Measurements from ENCODE around the gene PLS3. TPM values are rescaled to one million over a fixed set of nuclear protein-coding genes. Genes with fewer than 3 reads are reported as not detected.
"Not testable (repeated sequence)": the region's sequence is repeated elsewhere in the genome, so short reads cannot be mapped to it uniquely, and the experiment has no call there.

PLS3 gene
- total RNA-seq, 1 experiment from 2014 or later: 147 TPM

- peaks cover 64% of the 10 kb centered on the region for H3K27me3 Mint-ChIP-seq (ENCODE audit: insufficient read depth, unreplicated experiment)
- DNase-seq (ENCODE audit: unreplicated experiment): no peak
- H3K36me3 Mint-ChIP-seq (ENCODE audit: insufficient read depth, unreplicated experiment): peaks cover 65% of the 10 kb centered on the region
- no peak overlapping the region for H3K27ac Mint-ChIP-seq (ENCODE audit: low read depth, unreplicated experiment)
- ChIA-PET POLR2A (interaction anchor here (0.6 to 1.4 kb wide), 3 partner anchors 47 to 312 kb away, joined by 3 to 4 read pairs (median 3); no protein-coding TSS in a partner anchor), CTCF (interaction anchor here (0.6 to 7.6 kb wide), 30 partner anchors 8 to 883 kb away, joined by 3 to 88 read pairs (median 5); no protein-coding TSS in a partner anchor)
- no peak overlapping the region for H3K4me3 Mint-ChIP-seq (ENCODE audit: unreplicated experiment)
- no peak for TF ChIP-seq CTCF (IDR thresholded peaks at IDR 0.05; ENCODE audit: unreplicated experiment)
- intact Hi-C loops (cut with micrococcal nuclease): loop anchor here (5.0 kb wide), 2 partner anchors 80 to 295 kb away; partner anchors contain the start of gene PLS3
- BruUV-seq (replicated peaks): no TSS peak
- H3K9me3 Mint-ChIP-seq (ENCODE audit: unreplicated experiment): no peaks in the 10 kb centered on the region
- no peaks in the 10 kb centered on the region for H3K4me1 Mint-ChIP-seq (ENCODE audit: insufficient read depth, unreplicated experiment)
These were observed 81.3 kb downstream of the PLS3 start for GRCh38 chrX:115642311-115642710.

GRCh38 chrX:115642895-115643530 is 82.0 kb downstream of the PLS3 start:
- no TSS peak for BruUV-seq (replicated peaks)
- DNase-seq (ENCODE audit: unreplicated experiment): peak; percentile 65
- H3K9me3 Mint-ChIP-seq (ENCODE audit: unreplicated experiment): no peaks in the 10 kb centered on the region
- ChIA-PET POLR2A (interaction anchor here (0.6 to 1.4 kb wide), 5 partner anchors 9 to 312 kb away, joined by 3 to 5 read pairs (median 3); no protein-coding TSS in a partner anchor), CTCF (interaction anchor here (0.6 to 7.6 kb wide), 38 partner anchors 9 to 533 kb away, joined by 3 to 88 read pairs (median 4); no protein-coding TSS in a partner anchor)
- H3K27me3 Mint-ChIP-seq (ENCODE audit: insufficient read depth, unreplicated experiment): peaks cover 64% of the 10 kb centered on the region
- H3K4me3 Mint-ChIP-seq (ENCODE audit: unreplicated experiment): no peak overlapping the region
- H3K36me3 Mint-ChIP-seq (ENCODE audit: insufficient read depth, unreplicated experiment): peaks cover 65% of the 10 kb centered on the region
- intact Hi-C loops (cut with micrococcal nuclease): loop anchor here (1.0 to 5.0 kb wide), 3 partner anchors 81 to 313 kb away; partner anchors contain the start of gene PLS3
- no peaks in the 10 kb centered on the region for H3K4me1 Mint-ChIP-seq (ENCODE audit: insufficient read depth, unreplicated experiment)
- no peak overlapping the region for H3K27ac Mint-ChIP-seq (ENCODE audit: low read depth, unreplicated experiment)
- peak; percentile 84 for TF ChIP-seq CTCF (IDR thresholded peaks at IDR 0.05; ENCODE audit: unreplicated experiment)

GRCh38 chrX:115644397-115644796 is 83.4 kb downstream of the PLS3 start:
- intact Hi-C loops (cut with micrococcal nuclease): loop anchor here (5.0 kb wide), 2 partner anchors 82 to 297 kb away; partner anchors contain the start of gene PLS3

GRCh38 chrX:115649461-115650063 is 88.6 kb downstream of the PLS3 start:
- H3K27ac Mint-ChIP-seq (ENCODE audit: low read depth, unreplicated experiment): no peak overlapping the region
- intact Hi-C loops (cut with micrococcal nuclease): no loop called here
- no peak overlapping the region for H3K4me3 Mint-ChIP-seq (ENCODE audit: unreplicated experiment)
- ChIA-PET CTCF (interaction anchor here (1.1 to 1.8 kb wide), 3 partner anchors 9 to 41 kb away, joined by 5 to 9 read pairs (median 5); no protein-coding TSS in a partner anchor), POLR2A (interaction anchor here (0.6 to 1.6 kb wide), 3 partner anchors 9 to 417 kb away, joined by 3 to 5 read pairs (median 3); partner anchors contain the start of gene PLS3)
- no TSS peak for BruUV-seq (replicated peaks)
- no peaks in the 10 kb centered on the region for H3K4me1 Mint-ChIP-seq (ENCODE audit: insufficient read depth, unreplicated experiment)
- DNase-seq (ENCODE audit: unreplicated experiment): peak; percentile 2
- no peak for TF ChIP-seq CTCF (IDR thresholded peaks at IDR 0.05; ENCODE audit: unreplicated experiment)
- peaks cover 73% of the 10 kb centered on the region for H3K27me3 Mint-ChIP-seq (ENCODE audit: insufficient read depth, unreplicated experiment)
- peaks cover 63% of the 10 kb centered on the region for H3K36me3 Mint-ChIP-seq (ENCODE audit: insufficient read depth, unreplicated experiment)
- no peaks in the 10 kb centered on the region for H3K9me3 Mint-ChIP-seq (ENCODE audit: unreplicated experiment)

More at GRCh38 chrX:115644397-115644796, 83.4 kb downstream of the PLS3 start:
- H3K27ac Mint-ChIP-seq (ENCODE audit: low read depth, unreplicated experiment); H3K9me3 Mint-ChIP-seq (ENCODE audit: unreplicated experiment); POLR2A ChIA-PET; BruUV-seq (replicated peaks); H3K4me1 Mint-ChIP-seq (ENCODE audit: insufficient read depth, unreplicated experiment); H3K4me3 Mint-ChIP-seq (ENCODE audit: unreplicated experiment); DNase-seq (ENCODE audit: unreplicated experiment): not testable (repeated sequence)
- Mint-ChIP-seq H3K36me3 (ENCODE audit: insufficient read depth, unreplicated experiment) (peaks cover 59% of the 10 kb centered on the region), H3K27me3 (ENCODE audit: insufficient read depth, unreplicated experiment) (peaks cover 75% of the 10 kb centered on the region)
- CTCF ChIA-PET: interaction anchor here (0.6 to 7.6 kb wide), 3 partner anchors 36 to 315 kb away, joined by 3 to 88 read pairs (median 4); no protein-coding TSS in a partner anchor
